Stomach (tissue), 9 donors: Measurements from ENCODE around the gene ADCY10. TPM values are rescaled to one million over a fixed set of nuclear protein-coding genes. Genes with fewer than 3 reads are reported as not detected.
"Not testable (repeated sequence)": the region's sequence is repeated elsewhere in the genome, so short reads cannot be mapped to it uniquely, and the experiment has no call there.

Experiments
- DNase-seq, 2 donors: peaks; one replicate each; pipeline versions ENCODE4 v3.0.0 to v3.0.0-alpha.2; 2013 to 2019
- H3K27ac ChIP-seq, 5 donors: fragments of 200-600 bp in 4 of 5; sonication (generic) in 4 of 5; one replicate each; pipeline ENCODE4 v1.5.1; 2013 to 2019; ENCODE audit warnings: mild to moderate bottlenecking in 1 of 5, moderate library complexity in 1 of 5
- H3K27me3 ChIP-seq, 3 donors: fragments of 200-600 bp; sonication (generic); one replicate each; pipeline ENCODE4 v1.5.1; 2017 to 2019; ENCODE audit warnings: mixed run types in 1 of 3
- H3K36me3 ChIP-seq, 4 donors: fragments of 200-600 bp; sonication (generic); 1 replicate in 3 of 4; 2 replicates in 1 of 4; pipeline ENCODE4 v1.5.1; 2016 to 2019
- H3K4me1 ChIP-seq, 4 donors: fragments of 200-600 bp; sonication (generic); one replicate each; pipeline ENCODE4 v1.5.1; 2016 to 2019
- H3K4me3 ChIP-seq, 4 donors: fragments of 200-600 bp; sonication (generic) in 3 of 4; one replicate each; pipeline ENCODE4 v1.5.1; 2016 to 2019; ENCODE audit warnings: mild to moderate bottlenecking in 1 of 4
- H3K9me3 ChIP-seq, 4 donors: fragments of 200-600 bp; sonication (generic); one replicate each; pipeline ENCODE4 v1.5.1; 2016 to 2019
- EP300 ChIP-seq: sonication (generic); formaldehyde crosslinking; IDR thresholded peaks from one replicate; pipeline ENCODE4 v1.6.1; 2017; ENCODE audit warnings: antibody characterized with exemption
- POLR2A ChIP-seq, 4 donors: fragments of 450-650 bp; IDR thresholded peaks; one replicate each; pipeline ENCODE4 v1.6.1; 2016; ENCODE audit warnings: antibody characterized with exemption in 4 of 4, control low read depth in 2 of 4, mild to moderate bottlenecking in 1 of 4, moderate library complexity in 1 of 4
- POLR2AphosphoS5 ChIP-seq, 3 donors: sonication (generic); formaldehyde crosslinking; IDR thresholded peaks; one replicate each; pipeline ENCODE4 v1.6.1; 2016; ENCODE audit warnings: antibody characterized with exemption in 3 of 3
- WGBS, 5 donors: extraction: QIAGEN DNeasy Blood & Tissue Kit in 3 of 5; methylation state at CpG; one replicate each; pipeline versions ENCODE4 v1.1.5 to v1.1.7; 2013 to 2018; 5-methylcytosine and 5-hydroxymethylcytosine counted together
- intact Hi-C: fragments of 100-400 bp; cut with DNase I; formaldehyde crosslinking; loops from one replicate; pipeline ENCODE4 v1.15.1; 2023; ENCODE audit warnings: low total_unique reads
- polyA plus RNA-seq, 3 donors: library from polyadenylated mRNA; stranded (reverse); fragments of 200-250 nt; gene quantifications; one replicate each; pipeline ENCODE4 v1.2.3, GENCODE V29; 2013
- total RNA-seq, 5 donors: library from RNA; depleted of rRNA; stranded (reverse); fragments of >200 nt; gene quantifications; one replicate each; pipeline versions ENCODE4 v1.1.0 to v1.2.3, GENCODE V29; 2014 to 2016
- TF ChIP-seq, protein P1 (sequence below), 7 experiments: fragments of 450-650 bp in 4 of 7; fragments of 200-600 bp in 3 of 7; sonication (generic) in 3 of 7; IDR thresholded peaks; one replicate each; pipeline ENCODE4 v1.5.1; 2016 to 2019; ENCODE audit warnings: antibody characterized with exemption in 7 of 7, control low read depth in 2 of 7, mild to moderate bottlenecking in 1 of 7
- donor health status: healthy with polysubstance abuse.
- donor health status: Bipolar disorder and iron deficiency.
- donor health status: healthy.

The ADCY10 gene
- total and polyA plus RNA-seq, 8 donors = 0.60 TPM; not detected in 7

GRCh38 chr1:167900907-167901306 is 13.0 kb downstream of the ADCY10 start:
- TF ChIP-seq POLR2A (IDR thresholded peaks at IDR 0.05) (no peak), POLR2AphosphoS5 (IDR thresholded peaks at IDR 0.05) (no peak), EP300 (no peak)
- TF ChIP-seq, protein P1, sequence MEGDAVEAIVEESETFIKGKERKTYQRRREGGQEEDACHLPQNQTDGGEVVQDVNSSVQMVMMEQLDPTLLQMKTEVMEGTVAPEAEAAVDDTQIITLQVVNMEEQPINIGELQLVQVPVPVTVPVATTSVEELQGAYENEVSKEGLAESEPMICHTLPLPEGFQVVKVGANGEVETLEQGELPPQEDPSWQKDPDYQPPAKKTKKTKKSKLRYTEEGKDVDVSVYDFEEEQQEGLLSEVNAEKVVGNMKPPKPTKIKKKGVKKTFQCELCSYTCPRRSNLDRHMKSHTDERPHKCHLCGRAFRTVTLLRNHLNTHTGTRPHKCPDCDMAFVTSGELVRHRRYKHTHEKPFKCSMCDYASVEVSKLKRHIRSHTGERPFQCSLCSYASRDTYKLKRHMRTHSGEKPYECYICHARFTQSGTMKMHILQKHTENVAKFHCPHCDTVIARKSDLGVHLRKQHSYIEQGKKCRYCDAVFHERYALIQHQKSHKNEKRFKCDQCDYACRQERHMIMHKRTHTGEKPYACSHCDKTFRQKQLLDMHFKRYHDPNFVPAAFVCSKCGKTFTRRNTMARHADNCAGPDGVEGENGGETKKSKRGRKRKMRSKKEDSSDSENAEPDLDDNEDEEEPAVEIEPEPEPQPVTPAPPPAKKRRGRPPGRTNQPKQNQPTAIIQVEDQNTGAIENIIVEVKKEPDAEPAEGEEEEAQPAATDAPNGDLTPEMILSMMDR (IDR thresholded peaks at IDR 0.05) = no peak
- H3K4me1 ChIP-seq = peaks cover 0 to 33% (median 20%) of the 10 kb centered on the region in 4 donors
- no peaks in the 10 kb centered on the region for H3K27me3 ChIP-seq
- intact Hi-C loops = no loop called here
- no peak for DNase-seq
- no peak overlapping the region for H3K4me3 ChIP-seq
- H3K36me3 ChIP-seq = no peaks in the 10 kb centered on the region
- no peak overlapping the region for H3K27ac ChIP-seq
- no peaks in the 10 kb centered on the region for H3K9me3 ChIP-seq
- WGBS, 5 donors = 94 to 97% (median 96%) methylated on average over 4 of the region's 4 CpGs

GRCh38 chr1:167899253-167899681 is 14.7 kb downstream of the ADCY10 start:
- Histone ChIP-seq H3K4me1 (peaks cover 0 to 21% (median 13%) of the 10 kb centered on the region in 4 donors), H3K27me3 (no peaks in the 10 kb centered on the region), H3K4me3 (no peak overlapping the region), H3K36me3 (no peaks in the 10 kb centered on the region), H3K9me3 (no peaks in the 10 kb centered on the region), H3K27ac (peak overlapping the region; percentile 26 to 58 (median 38))
- peak in 1 of 2 donors; percentile 93 for DNase-seq
- WGBS, 5 donors = 12 to 53% (median 32%) methylated on average over 4 of the region's 4 CpGs
- TF ChIP-seq EP300 (no peak), POLR2AphosphoS5 (IDR thresholded peaks at IDR 0.05) (peak; percentile 19 to 49 (median 28))
- intact Hi-C loops = no loop called here

DNA sequence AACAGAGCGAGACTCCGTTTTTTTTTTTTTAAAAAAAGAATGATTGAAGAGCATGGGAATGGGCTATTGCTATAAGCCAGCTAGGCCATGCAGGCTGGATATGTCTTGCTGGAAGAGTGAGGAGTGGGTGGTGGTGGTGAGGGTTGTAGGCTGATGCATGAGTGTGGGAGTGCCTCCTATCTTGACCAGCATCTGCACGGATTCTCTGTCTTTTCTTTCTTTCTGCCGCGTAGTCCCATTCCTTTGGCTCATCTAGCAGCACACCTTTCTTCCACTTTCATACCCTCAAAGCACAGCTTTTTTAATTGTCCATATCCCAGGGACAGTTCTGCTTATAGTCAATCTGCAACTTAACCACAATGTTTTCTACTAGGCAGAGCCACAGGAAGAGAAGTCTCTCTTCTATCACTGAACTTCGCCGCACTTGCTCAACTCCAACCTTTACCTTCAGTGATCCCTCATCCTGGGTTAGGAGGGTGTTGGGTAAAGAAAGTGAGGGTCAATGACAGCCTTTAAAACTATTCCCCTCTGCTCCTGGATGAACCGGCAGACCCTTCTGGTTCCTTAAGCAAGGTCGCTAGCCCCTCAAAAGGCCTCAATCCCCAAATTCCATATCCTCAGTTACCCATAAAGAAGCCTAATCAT is 15.2 kb downstream of the ADCY10 start:
- Histone ChIP-seq H3K9me3 (no peaks in the 10 kb centered on the region), H3K27ac (peak overlapping the region; percentile 26 to 58 (median 38)), H3K36me3 (no peaks in the 10 kb centered on the region), H3K4me1 (peaks cover 0 to 20% (median 13%) of the 10 kb centered on the region in 4 donors), H3K27me3 (no peaks in the 10 kb centered on the region), H3K4me3 (no peak overlapping the region)
- TF ChIP-seq POLR2AphosphoS5 (IDR thresholded peaks at IDR 0.05) = no peak
- no peak for TF ChIP-seq EP300
- TF ChIP-seq, protein P1 (IDR thresholded peaks at IDR 0.05) = no peak
- no peak for TF ChIP-seq POLR2A (IDR thresholded peaks at IDR 0.05)
- intact Hi-C loops = no loop called here
- WGBS, 5 donors = 89 to 95% (median 93%) methylated on average over 9 of the region's 9 CpGs
- DNase-seq = no peak

- H3K4me1 ChIP-seq = peaks cover 0 to 4% (median 1%) of the 10 kb centered on the region in 4 donors
- no peak overlapping the region for H3K27ac ChIP-seq
- H3K36me3 ChIP-seq = no peaks in the 10 kb centered on the region
- no peak overlapping the region for H3K4me3 ChIP-seq
- no peaks in the 10 kb centered on the region for H3K27me3 ChIP-seq
- TF ChIP-seq POLR2AphosphoS5 (IDR thresholded peaks at IDR 0.05) (no peak), POLR2A (IDR thresholded peaks at IDR 0.05) (no peak), EP300 (no peak)
- TF ChIP-seq, protein P1 (IDR thresholded peaks at IDR 0.05) = no peak
- H3K9me3 ChIP-seq = no peaks in the 10 kb centered on the region
- no peak for DNase-seq
- intact Hi-C loops = no loop called here
- WGBS, 5 donors = 78 to 91% (median 86%) methylated on average over 2 of the region's 2 CpGs
Observed at GRCh38 chr1:167893798-167894197, 20.1 kb downstream of the ADCY10 start.

GRCh38 chr1:167890400-167890799 is 23.5 kb downstream of the ADCY10 start:
- Histone ChIP-seq H3K4me3 (no peak overlapping the region), H3K27me3 (no peaks in the 10 kb centered on the region), H3K9me3 (no peaks in the 10 kb centered on the region), H3K4me1 (no peaks in the 10 kb centered on the region), H3K36me3 (no peaks in the 10 kb centered on the region), H3K27ac (no peak overlapping the region)
- DNase-seq = no peak
- TF ChIP-seq, protein P1 (IDR thresholded peaks at IDR 0.05) = no peak
- TF ChIP-seq EP300 (no peak), POLR2A (IDR thresholded peaks at IDR 0.05) (no peak), POLR2AphosphoS5 (IDR thresholded peaks at IDR 0.05) (no peak)
- intact Hi-C loops = no loop called here

- H3K27ac ChIP-seq, H3K36me3 ChIP-seq, intact Hi-C loops, H3K27me3 ChIP-seq, H3K4me1 ChIP-seq, H3K9me3 ChIP-seq, H3K4me3 ChIP-seq, DNase-seq: not testable (repeated sequence)
- WGBS, 5 donors = 88 to 100% (median 90%) methylated on average over 2 of the region's 2 CpGs
Observed at GRCh38 chr1:167887187-167887586, 26.7 kb downstream of the ADCY10 start.
